Measurements from ENCODE around the gene STK39.

STK39 gene

DNA sequence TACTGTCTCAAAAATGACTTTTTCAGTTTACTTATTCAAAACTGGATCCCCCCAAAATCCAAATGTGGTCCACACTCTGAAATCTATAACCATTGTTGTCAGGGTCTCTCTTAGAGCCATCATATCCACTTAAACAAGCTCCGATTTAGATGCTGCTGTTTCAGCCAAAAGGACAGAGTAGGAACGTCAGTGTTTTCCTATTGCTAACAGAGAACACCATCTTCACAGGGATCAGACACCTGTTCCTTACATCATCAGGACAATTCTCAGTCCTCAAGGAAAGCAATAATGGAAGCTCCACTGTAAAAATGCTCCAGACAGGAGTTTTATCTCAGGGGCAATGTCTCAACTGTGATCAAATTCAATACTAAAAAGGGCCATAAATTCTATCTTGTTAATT lies 155.4 kb downstream of the STK39 start:
- H3K36me3 ChIP-seq (ENCODE audit: control insufficient read depth, low read length), result no peaks in the 10 kb centered on the region
- no peaks in the 10 kb centered on the region for H3K79me2 ChIP-seq (ENCODE audit: control insufficient read depth, low read length)
- no peaks in the 10 kb centered on the region for H3K27me3 ChIP-seq (ENCODE audit: control insufficient read depth, low read length)
- H3K27ac ChIP-seq (ENCODE audit: low read depth, low read length), result no peak overlapping the region
- H4K20me1 ChIP-seq (ENCODE audit: control insufficient read depth, insufficient read depth, low read depth, low read length), result no peaks in the 10 kb centered on the region
- no peaks in the 10 kb centered on the region for H3F3A ChIP-seq (ENCODE audit: control insufficient read depth, insufficient read depth)
- TF ChIP-seq, protein P1, sequence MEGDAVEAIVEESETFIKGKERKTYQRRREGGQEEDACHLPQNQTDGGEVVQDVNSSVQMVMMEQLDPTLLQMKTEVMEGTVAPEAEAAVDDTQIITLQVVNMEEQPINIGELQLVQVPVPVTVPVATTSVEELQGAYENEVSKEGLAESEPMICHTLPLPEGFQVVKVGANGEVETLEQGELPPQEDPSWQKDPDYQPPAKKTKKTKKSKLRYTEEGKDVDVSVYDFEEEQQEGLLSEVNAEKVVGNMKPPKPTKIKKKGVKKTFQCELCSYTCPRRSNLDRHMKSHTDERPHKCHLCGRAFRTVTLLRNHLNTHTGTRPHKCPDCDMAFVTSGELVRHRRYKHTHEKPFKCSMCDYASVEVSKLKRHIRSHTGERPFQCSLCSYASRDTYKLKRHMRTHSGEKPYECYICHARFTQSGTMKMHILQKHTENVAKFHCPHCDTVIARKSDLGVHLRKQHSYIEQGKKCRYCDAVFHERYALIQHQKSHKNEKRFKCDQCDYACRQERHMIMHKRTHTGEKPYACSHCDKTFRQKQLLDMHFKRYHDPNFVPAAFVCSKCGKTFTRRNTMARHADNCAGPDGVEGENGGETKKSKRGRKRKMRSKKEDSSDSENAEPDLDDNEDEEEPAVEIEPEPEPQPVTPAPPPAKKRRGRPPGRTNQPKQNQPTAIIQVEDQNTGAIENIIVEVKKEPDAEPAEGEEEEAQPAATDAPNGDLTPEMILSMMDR (IDR thresholded peaks at IDR 0.05; ENCODE audit: low read depth, low read length, poor library complexity, severe bottlenecking), result no peak
- no peak for TF ChIP-seq EZH2phosphoT487 (IDR thresholded peaks at IDR 0.05; ENCODE audit: borderline replicate concordance, low read length)
- H3K9me2 ChIP-seq (replicated peaks; ENCODE audit: control insufficient read depth, low read length), result no peaks in the 10 kb centered on the region
- no peak overlapping the region for H3K4me3 ChIP-seq (ENCODE audit: low read length)
- no peak overlapping the region for H3K4me2 ChIP-seq (ENCODE audit: low read length)
- H3K9me3 ChIP-seq (ENCODE audit: control insufficient read depth, insufficient read depth, low read length), result no peaks in the 10 kb centered on the region
- H3K4me1 ChIP-seq (ENCODE audit: control insufficient read depth, low read length), result peaks cover 4% of the 10 kb centered on the region; the same call in 1 of the 2 replicates

DNA sequence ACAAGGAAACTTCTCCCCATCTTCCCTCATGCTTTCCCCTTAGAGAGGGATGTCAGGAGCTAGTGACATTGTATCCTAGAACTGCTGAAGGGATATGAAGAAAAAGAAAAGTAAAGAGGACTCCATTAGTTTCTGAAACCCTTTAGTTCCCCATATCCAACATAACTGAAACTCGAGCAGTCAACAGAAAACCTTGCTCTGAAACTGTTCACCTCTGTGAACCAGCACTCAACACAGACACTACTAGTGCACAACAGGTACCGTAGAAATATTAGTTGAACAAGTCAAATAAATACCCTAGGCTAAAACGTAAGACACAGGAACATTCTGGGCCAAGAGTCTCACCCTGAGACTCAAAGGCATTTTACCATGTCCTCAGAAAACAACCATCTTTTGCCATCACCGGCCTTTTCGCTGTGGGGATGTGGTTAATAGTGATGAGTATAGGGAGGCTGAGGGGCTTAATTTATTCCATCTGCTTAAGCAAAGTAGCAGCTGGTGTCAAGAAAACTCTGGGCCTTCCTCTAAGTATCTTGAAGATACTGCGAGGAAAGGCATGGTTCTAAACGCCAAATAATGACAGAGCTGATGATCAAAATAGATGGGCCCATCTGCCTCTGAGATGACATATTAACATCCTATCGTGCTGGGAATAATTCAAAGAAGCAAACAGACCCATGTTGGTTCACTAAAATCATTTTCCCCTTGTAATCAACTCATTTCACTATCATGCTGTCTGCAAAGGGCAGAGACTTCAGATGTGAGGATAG lies 156.8 kb downstream of the STK39 start:
- Histone ChIP-seq H3F3A (ENCODE audit: control insufficient read depth, insufficient read depth) (no peaks in the 10 kb centered on the region), H3K27ac (ENCODE audit: low read depth, low read length) (no peak overlapping the region), H3K9me3 (ENCODE audit: control insufficient read depth, insufficient read depth, low read length) (no peaks in the 10 kb centered on the region), H3K4me3 (ENCODE audit: low read length) (no peak overlapping the region), H3K36me3 (ENCODE audit: control insufficient read depth, low read length) (no peaks in the 10 kb centered on the region), H3K27me3 (ENCODE audit: control insufficient read depth, low read length) (no peaks in the 10 kb centered on the region), H3K9me2 (replicated peaks; ENCODE audit: control insufficient read depth, low read length) (no peaks in the 10 kb centered on the region), H3K79me2 (ENCODE audit: control insufficient read depth, low read length) (no peaks in the 10 kb centered on the region), H4K20me1 (ENCODE audit: control insufficient read depth, insufficient read depth, low read depth, low read length) (no peaks in the 10 kb centered on the region), H3K4me2 (ENCODE audit: low read length) (no peak overlapping the region), H3K4me1 (ENCODE audit: control insufficient read depth, low read length) (peaks cover 4% of the 10 kb centered on the region; the same call in 1 of the 2 replicates)
- TF ChIP-seq EZH2phosphoT487 (IDR thresholded peaks at IDR 0.05; ENCODE audit: borderline replicate concordance, low read length), result no peak
- TF ChIP-seq, protein P1 (IDR thresholded peaks at IDR 0.05; ENCODE audit: low read depth, low read length, poor library complexity, severe bottlenecking), result no peak

DNA sequence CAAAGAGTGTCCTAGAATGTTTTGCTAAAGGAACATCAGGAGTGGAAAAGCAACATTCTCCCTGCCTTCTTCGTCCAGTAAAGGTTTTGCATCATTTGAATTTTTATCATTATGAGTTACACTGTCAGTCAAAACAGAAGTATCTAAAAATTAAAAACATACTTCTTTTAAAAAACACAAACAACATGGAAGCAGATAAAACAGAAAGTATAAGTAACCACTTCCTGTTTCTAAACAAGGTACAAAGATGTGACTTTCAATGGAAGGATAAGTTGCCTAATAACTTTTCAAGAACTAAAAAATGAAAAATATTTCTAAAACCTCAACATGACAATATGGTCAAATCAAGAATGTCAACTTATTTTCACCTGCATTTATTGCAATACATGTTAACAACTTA lies 158.2 kb downstream of the STK39 start:
- Histone ChIP-seq H3K9me3 (ENCODE audit: control insufficient read depth, insufficient read depth, low read length) (no peaks in the 10 kb centered on the region), H3F3A (ENCODE audit: control insufficient read depth, insufficient read depth) (no peaks in the 10 kb centered on the region), H3K79me2 (ENCODE audit: control insufficient read depth, low read length) (no peaks in the 10 kb centered on the region), H3K36me3 (ENCODE audit: control insufficient read depth, low read length) (no peaks in the 10 kb centered on the region), H3K4me3 (ENCODE audit: low read length) (no peak overlapping the region), H3K4me1 (ENCODE audit: control insufficient read depth, low read length) (peaks cover 4% of the 10 kb centered on the region; the same call in 1 of the 2 replicates), H3K4me2 (ENCODE audit: low read length) (no peak overlapping the region), H3K27ac (ENCODE audit: low read depth, low read length) (no peak overlapping the region), H3K9me2 (replicated peaks; ENCODE audit: control insufficient read depth, low read length) (no peaks in the 10 kb centered on the region), H3K27me3 (ENCODE audit: control insufficient read depth, low read length) (no peaks in the 10 kb centered on the region), H4K20me1 (ENCODE audit: control insufficient read depth, insufficient read depth, low read depth, low read length) (no peaks in the 10 kb centered on the region)
- no peak for TF ChIP-seq EZH2phosphoT487 (IDR thresholded peaks at IDR 0.05; ENCODE audit: borderline replicate concordance, low read length)
- TF ChIP-seq, protein P1 (IDR thresholded peaks at IDR 0.05; ENCODE audit: low read depth, low read length, poor library complexity, severe bottlenecking), result no peak
